GM12891 (cell line): ENCODE data around the gene PPM1H.
"Not testable (repeated sequence)": the region's sequence is repeated elsewhere in the genome, so short reads cannot be mapped to it uniquely, and the experiment has no call there.

Source experiments
- DNase-seq: peaks from one replicate; pipeline ENCODE4 v3.0.0; 2011; ENCODE audit warnings: low spot score; ENCODE audit not compliant: insufficient read length
- FAIRE-seq: peaks from 2 replicates; lab custom pipeline; 2011; peaks lifted over from hg19 to GRCh38; lab: Jason Lieb, UNC
- PAX5 ChIP-seq: IDR thresholded peaks from 2 replicates; pipeline ENCODE4 v1.6.1; 2011; ENCODE audit warnings: low read length, moderate library complexity, mild to moderate bottlenecking; ENCODE audit not compliant: insufficient read depth, severe bottlenecking
- POLR2A ChIP-seq: IDR thresholded peaks from 2 replicates; pipeline ENCODE4 v1.6.1; 2011; ENCODE audit warnings: low read depth, low read length, control low read depth
- POLR2AphosphoS5 ChIP-seq: IDR thresholded peaks from 2 replicates; pipeline ENCODE4 v1.6.1; 2011; ENCODE audit warnings: low read depth, low read length, control low read depth
- POU2F2 ChIP-seq: IDR thresholded peaks from 2 replicates; pipeline ENCODE4 v1.6.1; 2011; ENCODE audit warnings: low read depth, mild to moderate bottlenecking, control low read depth, low read length, moderate library complexity
- SPI1 ChIP-seq: IDR thresholded peaks from 2 replicates; pipeline ENCODE4 v1.6.1; 2011; ENCODE audit warnings: low read depth, low read length, control low read depth
- TAF1 ChIP-seq: IDR thresholded peaks from 2 replicates; pipeline ENCODE4 v1.6.1; 2011; ENCODE audit warnings: low read depth, low read length, control low read depth

Gene PPM1H

DNA sequence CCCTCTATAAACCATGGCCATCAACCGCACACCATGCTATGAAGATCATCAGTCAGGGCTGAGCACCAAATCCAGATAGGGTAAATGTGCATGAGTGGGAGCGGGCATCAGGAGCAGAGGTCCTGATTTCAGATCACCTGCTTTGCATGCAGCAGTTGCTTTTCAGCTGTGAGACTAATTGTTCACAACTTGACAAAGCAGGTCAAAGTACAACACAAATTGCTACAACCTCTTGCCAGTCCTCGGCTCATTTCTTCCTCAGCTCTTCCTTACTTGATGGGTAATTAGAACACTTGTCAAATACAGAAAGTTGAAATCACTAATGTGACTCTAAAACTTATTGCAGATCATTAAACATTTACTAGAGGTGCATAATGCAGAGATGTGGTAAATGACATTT is 171.6 kb downstream of the PPM1H start:
- DNase-seq (no peak), FAIRE-seq (no peak)
- TF ChIP-seq SPI1 (no peak), POLR2AphosphoS5 (no peak), POLR2A (no peak)

DNA sequence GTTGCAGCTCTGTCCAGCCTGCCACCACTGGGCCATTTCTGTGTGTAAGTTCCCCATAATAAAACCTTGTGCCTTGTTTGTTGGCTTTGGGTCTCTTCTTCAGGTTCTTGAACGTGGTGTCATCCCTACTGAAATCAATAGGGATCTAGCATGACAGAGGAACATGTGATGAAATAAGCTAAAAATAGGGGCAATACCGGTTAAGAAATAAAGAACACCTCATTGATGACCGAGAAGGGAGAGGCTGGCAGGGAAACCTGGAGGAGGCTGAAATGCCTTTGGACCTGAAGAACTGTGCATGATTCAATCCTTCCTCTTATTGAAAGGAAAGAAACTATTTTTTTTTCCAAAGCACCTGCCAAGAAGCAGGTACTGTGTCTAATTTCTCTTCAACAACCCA is 172.3 kb downstream of the PPM1H start:
- DNase-seq (no peak), FAIRE-seq (no peak)

DNA sequence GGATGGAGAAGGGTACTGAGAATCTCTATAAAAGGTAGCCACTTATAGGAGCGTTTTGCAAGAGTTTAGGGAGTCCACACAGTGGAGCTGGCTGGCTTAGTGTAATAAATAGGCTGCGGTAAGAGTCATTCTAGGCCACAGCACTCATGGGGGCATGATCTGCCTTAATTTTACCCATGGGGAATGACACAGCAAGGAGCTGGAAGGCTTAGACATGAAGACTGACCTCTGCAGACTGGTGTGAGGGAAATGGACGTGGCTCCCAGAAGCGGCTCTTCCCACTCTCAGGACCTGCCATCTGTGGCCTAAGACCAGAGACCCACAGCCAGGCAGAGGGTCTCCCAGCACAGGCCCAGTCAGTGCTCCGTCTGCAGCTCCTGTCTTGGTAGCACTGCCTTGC is 173.3 kb downstream of the PPM1H start:
- FAIRE-seq = no peak
- TF ChIP-seq PAX5 (no peak), SPI1 (no peak), POLR2A (no peak), POLR2AphosphoS5 (no peak), TAF1 (no peak), POU2F2 (no peak)
- no peak for DNase-seq

More for the DNA sequence above, 172.3 kb downstream of the PPM1H start:
- TF ChIP-seq POLR2AphosphoS5 (no peak), PAX5 (no peak), TAF1 (no peak)

DNA sequence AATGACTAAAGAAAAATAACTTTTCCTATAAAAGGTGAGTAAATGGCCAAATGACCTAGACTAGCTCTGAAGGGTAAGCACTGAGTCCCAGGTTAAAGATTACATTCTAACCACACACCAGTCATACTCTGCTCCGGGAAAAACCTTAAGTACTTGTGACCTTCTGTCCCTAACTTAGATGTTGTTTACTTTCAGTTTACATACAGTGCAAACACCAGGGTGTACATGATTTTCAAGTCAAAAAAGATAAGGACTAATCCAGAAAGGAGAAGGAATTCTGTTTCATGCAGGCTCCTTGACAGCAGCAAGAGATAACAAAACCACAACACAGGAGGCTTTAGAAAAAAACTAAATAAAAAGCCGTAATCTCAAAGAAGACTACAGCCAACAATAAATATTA is 174.2 kb downstream of the PPM1H start:
- TF ChIP-seq POU2F2 (no peak), POLR2A (no peak), SPI1 (no peak), PAX5 (no peak), POLR2AphosphoS5 (no peak), TAF1 (no peak)
- no peak for FAIRE-seq
- DNase-seq = no peak

DNA sequence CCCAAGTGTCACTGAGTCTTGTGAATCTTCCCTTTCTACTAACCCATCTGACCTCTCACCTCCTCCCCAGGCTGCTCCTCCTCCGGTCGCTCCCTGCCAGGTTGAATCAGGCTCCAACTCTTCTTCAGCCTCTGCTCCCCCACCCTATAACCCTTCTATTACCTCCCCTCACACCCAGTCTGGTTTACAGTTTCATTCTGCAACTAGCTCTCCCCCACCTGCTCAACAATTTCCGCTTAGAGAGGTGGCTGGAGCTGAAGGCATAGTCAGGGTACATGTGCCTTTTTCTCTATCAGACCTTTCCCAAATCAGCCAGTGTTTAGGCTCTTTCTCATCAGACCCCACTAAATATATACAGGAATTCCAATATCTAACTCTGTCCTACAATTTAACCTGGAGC is 174.6 kb downstream of the PPM1H start:
- not testable (repeated sequence) for FAIRE-seq, DNase-seq

DNA sequence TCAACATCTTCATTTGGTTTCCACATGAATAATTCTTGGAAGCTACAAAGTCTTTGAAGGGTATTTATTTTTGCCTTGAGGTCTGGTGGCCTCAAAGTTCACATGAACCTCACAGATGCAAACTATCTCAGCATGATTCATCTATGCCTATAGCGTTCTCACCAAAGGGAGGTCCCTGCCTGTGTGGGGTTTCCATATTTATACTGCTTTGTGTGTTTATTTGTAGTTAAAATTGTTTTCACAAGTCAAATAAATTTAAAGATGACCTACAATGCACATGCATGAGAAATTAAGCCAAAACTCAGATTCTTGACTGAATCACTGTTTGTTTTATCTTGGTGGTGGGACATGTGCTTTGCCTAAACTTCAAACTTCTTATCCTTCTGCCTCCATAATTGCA is 176.7 kb downstream of the PPM1H start:
- FAIRE-seq = no peak
- no peak for TF ChIP-seq POLR2A
- TF ChIP-seq PAX5 = no peak
- no peak for TF ChIP-seq SPI1
- TF ChIP-seq POLR2AphosphoS5 = no peak
- TF ChIP-seq POU2F2 = no peak
- no peak for TF ChIP-seq TAF1
- no peak for DNase-seq

DNA sequence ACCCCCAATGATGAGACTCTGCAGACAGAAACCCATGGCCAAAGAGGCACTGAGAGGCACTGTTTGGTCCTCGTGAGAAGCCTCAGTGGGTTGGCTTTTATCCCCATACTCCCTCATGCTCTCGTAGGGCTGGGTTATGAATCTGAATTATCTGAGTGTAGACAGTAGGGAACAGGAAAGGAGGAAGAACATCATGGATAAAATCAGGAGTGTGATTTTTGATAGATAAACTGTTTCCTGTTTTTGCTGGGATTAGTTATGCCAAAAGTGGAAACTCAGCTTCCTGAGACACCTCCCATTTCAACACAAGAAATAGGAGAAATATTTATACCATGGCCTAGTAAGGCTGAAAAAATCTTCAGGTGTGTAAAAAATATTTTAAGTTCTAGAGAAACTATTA is 177.9 kb downstream of the PPM1H start:
- DNase-seq = no peak
- TF ChIP-seq POU2F2 = no peak
- TF ChIP-seq TAF1 = no peak
- TF ChIP-seq POLR2AphosphoS5 = no peak

DNA sequence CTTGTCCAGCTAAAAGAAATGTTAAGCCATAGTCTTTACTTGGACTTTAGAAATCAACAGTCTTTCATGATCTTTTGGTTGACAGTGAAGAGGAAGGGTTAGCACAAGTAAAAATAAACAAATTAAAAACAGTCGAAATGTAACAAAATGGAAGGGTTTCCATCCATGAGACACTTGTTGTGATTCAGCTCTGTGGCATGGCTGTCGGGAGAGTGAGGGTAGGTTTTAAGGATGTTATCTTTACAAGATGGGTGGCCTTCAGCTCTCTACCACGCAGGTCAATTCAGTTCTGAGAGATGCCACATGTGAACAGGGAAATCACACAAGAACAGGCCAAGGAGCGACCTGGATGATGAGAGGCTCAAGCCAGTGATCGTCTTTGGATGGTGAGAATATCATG is 180.2 kb downstream of the PPM1H start:
- DNase-seq (no peak), FAIRE-seq (no peak)
- TF ChIP-seq POLR2A (no peak), PAX5 (no peak), POLR2AphosphoS5 (no peak), SPI1 (no peak), POU2F2 (no peak), TAF1 (no peak)

More for the DNA sequence above, 177.9 kb downstream of the PPM1H start:
- no peak for FAIRE-seq

DNA sequence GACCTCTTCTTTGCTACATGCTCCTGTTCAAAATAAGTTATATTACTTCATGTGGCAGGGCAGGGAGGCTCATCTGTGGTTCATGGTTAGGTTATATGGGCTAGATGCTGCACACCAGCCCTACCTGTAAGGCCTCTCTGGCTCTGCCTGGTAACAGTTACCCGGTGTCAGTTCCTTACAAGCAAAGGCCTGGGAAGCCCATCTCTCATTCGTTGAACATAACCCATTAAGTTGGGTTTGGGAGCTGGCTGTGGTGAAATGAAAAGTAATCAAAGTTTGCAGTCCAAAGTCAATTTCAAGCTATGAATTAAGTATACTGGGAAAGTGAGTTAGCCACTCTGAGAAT is 183.2 kb downstream of the PPM1H start:
- DNase-seq (no peak), FAIRE-seq (no peak)

DNA sequence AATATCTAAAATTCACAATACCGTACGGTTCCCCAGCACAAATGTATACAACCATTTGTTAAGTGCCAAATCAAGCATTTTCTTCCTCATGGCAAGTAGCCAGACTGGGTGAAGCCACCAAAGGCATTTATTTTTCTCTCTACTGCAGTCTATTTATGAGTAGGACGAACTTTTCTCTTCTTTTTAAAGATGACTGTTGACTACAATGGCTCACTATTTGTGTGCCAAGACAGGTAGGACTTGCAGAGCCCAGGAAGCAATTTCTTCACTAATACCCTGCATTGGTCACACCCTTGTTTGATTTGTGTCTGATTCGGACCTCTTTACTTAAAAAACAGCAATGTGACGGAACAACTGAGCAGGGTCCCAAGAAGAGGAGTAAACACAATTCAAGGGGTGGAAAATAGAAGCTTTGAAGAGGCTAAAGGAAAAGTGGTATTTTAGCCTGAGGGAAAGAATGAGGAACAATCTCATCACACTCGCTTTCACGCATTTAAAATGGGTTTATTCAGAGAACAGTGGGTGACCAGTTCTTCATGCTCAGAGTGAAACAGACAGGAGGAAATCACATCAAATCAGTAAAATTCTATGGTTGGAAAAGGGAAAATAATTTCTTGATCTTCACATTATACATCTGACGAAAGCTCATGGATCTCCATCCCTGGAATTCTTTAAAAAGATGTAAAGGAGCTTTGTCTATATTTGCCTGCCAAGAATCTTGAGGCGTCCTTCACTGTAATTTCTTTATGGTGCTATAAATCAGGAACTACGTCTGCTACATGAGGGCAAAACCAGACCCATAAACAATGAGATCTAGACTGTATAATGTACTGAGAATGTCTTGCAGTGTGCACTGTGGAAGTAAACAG is 183.8 kb downstream of the PPM1H start:
- DNase-seq (no peak), FAIRE-seq (no peak)
- TF ChIP-seq PAX5 (no peak), TAF1 (no peak), POLR2AphosphoS5 (no peak), POU2F2 (no peak)

More for the DNA sequence above, 183.2 kb downstream of the PPM1H start:
- TF ChIP-seq POU2F2 (no peak), POLR2AphosphoS5 (no peak), TAF1 (no peak), SPI1 (no peak), PAX5 (no peak), POLR2A (no peak)
